ENCODE data around the gene KCNIP1.

DNA sequence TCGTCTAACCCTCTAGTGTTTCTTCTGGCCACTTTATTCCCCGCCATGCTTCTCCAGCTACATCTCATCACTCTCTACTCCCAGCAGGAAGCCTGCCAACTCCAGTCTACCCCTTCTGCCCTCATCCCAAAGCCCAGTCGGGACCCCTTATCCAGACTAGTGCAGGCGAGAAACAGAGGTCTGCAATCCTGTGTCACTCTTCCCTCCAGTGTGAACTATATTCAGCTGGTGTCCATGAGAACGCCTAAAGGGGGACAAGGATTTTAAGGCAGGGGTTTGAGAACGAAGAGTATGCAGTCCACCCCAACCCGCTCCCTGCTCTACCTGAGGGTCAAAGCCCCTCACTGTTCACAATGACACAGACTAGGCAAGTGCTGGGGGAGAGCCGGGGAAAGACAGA lies 238.0 kb downstream of the KCNIP1 start:
- TF ChIP-seq CTCF (IDR thresholded peaks at IDR 0.05; ENCODE audit: low read length) = no peak
- TF ChIP-seq EZH2 (IDR thresholded peaks at IDR 0.05; ENCODE audit: borderline replicate concordance, low read length) = no peak
